ENCODE results near the gene FAM171A2.

Gene FAM171A2

GRCh38 chr17:44361292-44362260 lies 2.1 kb downstream of the FAM171A2 start:
- DNase-seq (ENCODE audit: low spot score): no peak
- peak; percentile 75 for FAIRE-seq

GRCh38 chr17:44360826-44361225 lies 2.8 kb downstream of the FAM171A2 start:
- FAIRE-seq (no peak), DNase-seq (ENCODE audit: low spot score) (peak; percentile 46)

GRCh38 chr17:44360144-44360533 lies 3.5 kb downstream of the FAM171A2 start:
- DNase-seq (ENCODE audit: low spot score): no peak
- FAIRE-seq: no peak

- FAIRE-seq (no peak), DNase-seq (ENCODE audit: low spot score) (no peak)
These were observed 4.1 kb downstream of the FAM171A2 start for GRCh38 chr17:44359458-44360143.

GRCh38 chr17:44359006-44359405 lies 4.6 kb downstream of the FAM171A2 start:
- DNase-seq (ENCODE audit: low spot score) (no peak), FAIRE-seq (no peak)

- FAIRE-seq (no peak), DNase-seq (ENCODE audit: low spot score) (no peak)
These were observed 5.6 kb downstream of the FAM171A2 start for GRCh38 chr17:44358066-44358465.

GRCh38 chr17:44356241-44356640 lies 7.4 kb downstream of the FAM171A2 start:
- no peak for FAIRE-seq

GRCh38 chr17:44355642-44356099 lies 8.0 kb downstream of the FAM171A2 start:
- DNase-seq (ENCODE audit: low spot score) (no peak), FAIRE-seq (no peak)

More at GRCh38 chr17:44356241-44356640, 7.4 kb downstream of the FAM171A2 start:
- DNase-seq (ENCODE audit: low spot score): no peak

- no peak for FAIRE-seq
- DNase-seq (ENCODE audit: low spot score): no peak
These were observed 8.8 kb downstream of the FAM171A2 start for GRCh38 chr17:44354582-44355561.

- FAIRE-seq: no peak
These were observed 9.9 kb downstream of the FAM171A2 start for GRCh38 chr17:44353672-44354331.

GRCh38 chr17:44352828-44353671 lies 10.6 kb downstream of the FAM171A2 start:
- no peak for FAIRE-seq
- DNase-seq (ENCODE audit: low spot score): no peak

More at GRCh38 chr17:44353672-44354331, 9.9 kb downstream of the FAM171A2 start:
- no peak for DNase-seq (ENCODE audit: low spot score)

GRCh38 chr17:44351961-44352827 lies 11.5 kb downstream of the FAM171A2 start:
- DNase-seq (ENCODE audit: low spot score) (no peak), FAIRE-seq (peak; percentile 71)

- FAIRE-seq (no peak), DNase-seq (ENCODE audit: low spot score) (no peak)
These were observed 12.2 kb downstream of the FAM171A2 start for GRCh38 chr17:44351464-44351863.

GRCh38 chr17:44350733-44351226 lies 12.9 kb downstream of the FAM171A2 start:
- DNase-seq (ENCODE audit: low spot score) (peak; percentile 82), FAIRE-seq (peak; percentile 91)

- no peak for FAIRE-seq
These were observed 14.0 kb downstream of the FAM171A2 start for GRCh38 chr17:44349553-44350070.

GRCh38 chr17:44348988-44349364 lies 14.7 kb downstream of the FAM171A2 start:
- DNase-seq (ENCODE audit: low spot score) (no peak), FAIRE-seq (no peak)

More at GRCh38 chr17:44349553-44350070, 14.0 kb downstream of the FAM171A2 start:
- DNase-seq (ENCODE audit: low spot score): no peak

- DNase-seq (ENCODE audit: low spot score): no peak
- FAIRE-seq: no peak
These were observed 15.2 kb downstream of the FAM171A2 start for GRCh38 chr17:44348234-44348987.

Measured in urothelium cell line (cell line).